Testis (tissue), 2 donors: Measurements from ENCODE around the gene CCDC73.

Experiments used
- POLR2A ChIP-seq: fragments of 450-650 bp; IDR thresholded peaks from one replicate; pipeline ENCODE4 v1.6.1; 2017; ENCODE audit warnings: antibody characterized with exemption, mild to moderate bottlenecking, moderate library complexity
- TF ChIP-seq, protein P1 (sequence below), 3 experiments: fragments of 450-650 bp in 2 of 3; fragments of 200-600 bp in 1 of 3; sonication (generic) in 1 of 3; IDR thresholded peaks; one replicate each; pipeline ENCODE4 v1.5.1; 2016 to 2019; ENCODE audit warnings: antibody characterized with exemption in 3 of 3, mild to moderate bottlenecking in 2 of 3, moderate library complexity in 1 of 3

DNA sequence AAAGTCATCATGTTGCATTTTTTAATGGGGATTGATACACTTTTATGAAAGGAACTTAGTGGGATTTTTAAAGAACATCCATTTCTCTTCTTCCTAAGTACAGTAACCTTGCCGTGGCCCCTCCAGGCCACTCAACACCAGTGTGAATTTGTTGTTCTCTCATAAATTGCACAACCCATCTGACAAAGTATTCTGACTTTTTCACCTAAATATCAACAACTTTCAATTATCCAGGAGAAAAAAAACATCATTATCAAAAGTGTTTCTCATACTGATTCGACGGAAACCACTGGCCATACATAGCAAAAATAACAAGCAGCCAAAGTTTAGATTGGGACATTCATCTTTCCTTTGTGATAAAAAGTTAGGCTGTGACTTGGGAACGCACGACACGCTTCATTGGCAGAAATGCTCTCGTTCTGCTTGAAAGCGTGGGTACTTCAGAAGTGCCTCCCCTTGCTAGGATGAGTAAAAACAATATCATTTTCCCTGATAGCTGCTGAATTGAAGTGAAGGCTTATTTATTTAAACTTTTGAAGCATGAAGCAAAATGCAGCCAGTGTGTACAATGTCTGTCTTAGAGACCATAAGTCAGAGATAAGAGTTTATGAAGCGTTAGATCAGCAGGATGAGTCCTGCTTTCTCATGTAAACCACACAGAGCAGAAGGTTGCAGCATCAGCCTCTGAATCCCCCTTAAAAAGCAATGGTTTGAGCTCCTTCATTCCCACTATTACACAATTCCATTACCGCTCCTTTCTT lies 231.4 kb downstream of the CCDC73 start:
- no peak for TF ChIP-seq POLR2A
- TF ChIP-seq, protein P1, sequence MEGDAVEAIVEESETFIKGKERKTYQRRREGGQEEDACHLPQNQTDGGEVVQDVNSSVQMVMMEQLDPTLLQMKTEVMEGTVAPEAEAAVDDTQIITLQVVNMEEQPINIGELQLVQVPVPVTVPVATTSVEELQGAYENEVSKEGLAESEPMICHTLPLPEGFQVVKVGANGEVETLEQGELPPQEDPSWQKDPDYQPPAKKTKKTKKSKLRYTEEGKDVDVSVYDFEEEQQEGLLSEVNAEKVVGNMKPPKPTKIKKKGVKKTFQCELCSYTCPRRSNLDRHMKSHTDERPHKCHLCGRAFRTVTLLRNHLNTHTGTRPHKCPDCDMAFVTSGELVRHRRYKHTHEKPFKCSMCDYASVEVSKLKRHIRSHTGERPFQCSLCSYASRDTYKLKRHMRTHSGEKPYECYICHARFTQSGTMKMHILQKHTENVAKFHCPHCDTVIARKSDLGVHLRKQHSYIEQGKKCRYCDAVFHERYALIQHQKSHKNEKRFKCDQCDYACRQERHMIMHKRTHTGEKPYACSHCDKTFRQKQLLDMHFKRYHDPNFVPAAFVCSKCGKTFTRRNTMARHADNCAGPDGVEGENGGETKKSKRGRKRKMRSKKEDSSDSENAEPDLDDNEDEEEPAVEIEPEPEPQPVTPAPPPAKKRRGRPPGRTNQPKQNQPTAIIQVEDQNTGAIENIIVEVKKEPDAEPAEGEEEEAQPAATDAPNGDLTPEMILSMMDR (IDR thresholded peaks at IDR 0.05): no peak
